GM19240 (cell line): ENCODE measurements around the gene MYO1E.
"Not testable (repeated sequence)": the region's sequence is repeated elsewhere in the genome, so short reads cannot be mapped to it uniquely, and the experiment has no call there.

Source experiments
- DNase-seq: peaks from one replicate; pipeline ENCODE4 v3.0.0; 2011; ENCODE audit warnings: low spot score; ENCODE audit not compliant: insufficient read length

MYO1E gene

GRCh38 chr15:59352189-59352588 is 20.5 kb downstream of the MYO1E start:
- no peak for DNase-seq

GRCh38 chr15:59350421-59350732 is 22.3 kb downstream of the MYO1E start:
- no peak for DNase-seq

- DNase-seq: no peak
Measured at GRCh38 chr15:59349680-59350420, 22.8 kb downstream of the MYO1E start.

GRCh38 chr15:59347915-59348314 is 24.8 kb downstream of the MYO1E start:
- DNase-seq: no peak

GRCh38 chr15:59346951-59347350 is 25.7 kb downstream of the MYO1E start:
- DNase-seq: no peak

- DNase-seq: no peak
Measured at GRCh38 chr15:59345326-59345725, 27.3 kb downstream of the MYO1E start.

- DNase-seq: no peak
Measured at GRCh38 chr15:59344311-59344710, 28.4 kb downstream of the MYO1E start.

- DNase-seq: no peak
Measured at GRCh38 chr15:59340325-59340724, 32.3 kb downstream of the MYO1E start.

GRCh38 chr15:59339252-59339672 is 33.4 kb downstream of the MYO1E start:
- DNase-seq: no peak

GRCh38 chr15:59338414-59338813 is 34.3 kb downstream of the MYO1E start:
- no peak for DNase-seq

- DNase-seq: not testable (repeated sequence)
Measured at GRCh38 chr15:59336725-59337124, 35.9 kb downstream of the MYO1E start.

GRCh38 chr15:59335207-59335786 is 37.4 kb downstream of the MYO1E start:
- DNase-seq: no peak

GRCh38 chr15:59334076-59334415 is 38.6 kb downstream of the MYO1E start:
- DNase-seq: no peak

- no peak for DNase-seq
Measured at GRCh38 chr15:59333401-59334075, 39.1 kb downstream of the MYO1E start.

GRCh38 chr15:59332009-59332408 is 40.7 kb downstream of the MYO1E start:
- DNase-seq: no peak

- DNase-seq: no peak
Measured at GRCh38 chr15:59330649-59331048, 42.0 kb downstream of the MYO1E start.

- DNase-seq: no peak
Measured at GRCh38 chr15:59329570-59330350, 42.9 kb downstream of the MYO1E start.

GRCh38 chr15:59329091-59329490 is 43.6 kb downstream of the MYO1E start:
- DNase-seq: no peak

- no peak for DNase-seq
Measured at GRCh38 chr15:59327942-59328341, 44.7 kb downstream of the MYO1E start.

- DNase-seq: no peak
Measured at GRCh38 chr15:59326856-59327255, 45.8 kb downstream of the MYO1E start.

- no peak for DNase-seq
Measured at GRCh38 chr15:59322056-59322759, 50.5 kb downstream of the MYO1E start.
